Parathyroid adenoma (tissue), 2 donors: Measurements from ENCODE around the gene PRX.
A peak's percentile ranks its signal among the peaks of the same experiment; 100 is the strongest.

ENCODE experiments used
- H2AFZ ChIP-seq: fragments of 300-600 bp; sonication (generic); one replicate; pipeline ENCODE4 v1.7.0; 2017; ENCODE audit warnings: antibody characterized with exemption, mild to moderate bottlenecking
- H3K27ac ChIP-seq: fragments of 300-600 bp; sonication (generic); one replicate; pipeline ENCODE4 v1.7.0; 2017
- H3K27me3 ChIP-seq: fragments of 300-600 bp; sonication (generic); one replicate; pipeline ENCODE4 v1.7.0; 2017; ENCODE audit warnings: low read length; ENCODE audit not compliant: control insufficient read depth, insufficient read depth
- H3K36me3 ChIP-seq: fragments of 300-600 bp; sonication (generic); one replicate; pipeline ENCODE4 v1.7.0; 2017; ENCODE audit warnings: low read length; ENCODE audit not compliant: control insufficient read depth, insufficient read depth
- H3K4me1 ChIP-seq: fragments of 300-600 bp; sonication (generic); one replicate; pipeline ENCODE4 v1.7.0; 2017; ENCODE audit warnings: control low read depth
- H3K4me2 ChIP-seq: fragments of 300-600 bp; sonication (generic); one replicate; pipeline ENCODE4 v1.7.0; 2017; ENCODE audit warnings: low read length
- H3K4me3 ChIP-seq: fragments of 300-600 bp; sonication (generic); one replicate; pipeline ENCODE4 v1.7.0; 2017; ENCODE audit warnings: low read depth, low read length
- H3K79me2 ChIP-seq: fragments of 300-600 bp; sonication (generic); one replicate; pipeline ENCODE4 v1.7.0; 2017; ENCODE audit warnings: control low read depth
- H3K9ac ChIP-seq: fragments of 300-600 bp; sonication (generic); one replicate; pipeline ENCODE4 v1.7.0; 2017; ENCODE audit warnings: mild to moderate bottlenecking
- H3K9me3 ChIP-seq: fragments of 300-600 bp; sonication (generic); one replicate; pipeline ENCODE4 v1.7.0; 2017; ENCODE audit warnings: low read length; ENCODE audit not compliant: control insufficient read depth
- TF ChIP-seq, protein P1 (sequence below): fragments of 300-600 bp; sonication (generic); IDR thresholded peaks from one replicate; pipeline ENCODE4 v1.7.0; 2017; ENCODE audit warnings: antibody characterized with exemption, mild to moderate bottlenecking
- donor health status: primary hyperparathyroidism.

The PRX gene

DNA sequence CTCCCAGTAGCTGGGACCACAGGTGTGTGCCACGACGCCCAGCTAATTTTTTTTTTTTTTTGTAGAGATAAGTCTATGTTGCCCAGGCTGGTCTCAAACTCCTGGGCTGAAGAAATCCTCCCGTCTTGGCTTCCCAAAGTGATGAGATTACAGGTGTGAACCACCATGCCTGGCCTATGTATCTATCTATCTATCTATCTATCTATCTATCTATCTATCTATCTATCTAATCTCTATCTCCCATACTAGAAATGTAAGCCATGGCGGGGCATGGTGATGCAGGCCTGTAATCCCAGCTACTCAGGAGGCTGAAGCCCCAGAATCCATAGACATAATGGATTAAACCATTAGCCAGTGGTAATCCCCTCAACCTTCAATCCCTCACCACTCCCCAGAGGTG, 37.5 kb upstream of the PRX start:
- TF ChIP-seq, protein P1, sequence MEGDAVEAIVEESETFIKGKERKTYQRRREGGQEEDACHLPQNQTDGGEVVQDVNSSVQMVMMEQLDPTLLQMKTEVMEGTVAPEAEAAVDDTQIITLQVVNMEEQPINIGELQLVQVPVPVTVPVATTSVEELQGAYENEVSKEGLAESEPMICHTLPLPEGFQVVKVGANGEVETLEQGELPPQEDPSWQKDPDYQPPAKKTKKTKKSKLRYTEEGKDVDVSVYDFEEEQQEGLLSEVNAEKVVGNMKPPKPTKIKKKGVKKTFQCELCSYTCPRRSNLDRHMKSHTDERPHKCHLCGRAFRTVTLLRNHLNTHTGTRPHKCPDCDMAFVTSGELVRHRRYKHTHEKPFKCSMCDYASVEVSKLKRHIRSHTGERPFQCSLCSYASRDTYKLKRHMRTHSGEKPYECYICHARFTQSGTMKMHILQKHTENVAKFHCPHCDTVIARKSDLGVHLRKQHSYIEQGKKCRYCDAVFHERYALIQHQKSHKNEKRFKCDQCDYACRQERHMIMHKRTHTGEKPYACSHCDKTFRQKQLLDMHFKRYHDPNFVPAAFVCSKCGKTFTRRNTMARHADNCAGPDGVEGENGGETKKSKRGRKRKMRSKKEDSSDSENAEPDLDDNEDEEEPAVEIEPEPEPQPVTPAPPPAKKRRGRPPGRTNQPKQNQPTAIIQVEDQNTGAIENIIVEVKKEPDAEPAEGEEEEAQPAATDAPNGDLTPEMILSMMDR: no peak
- no peaks in the 10 kb centered on the region for H3K9me3 ChIP-seq
- H3K79me2 ChIP-seq: no peaks in the 10 kb centered on the region
- H3K4me1 ChIP-seq: peaks cover 4% of the 10 kb centered on the region
- no peaks in the 10 kb centered on the region for H3K36me3 ChIP-seq
- H3K27ac ChIP-seq: no peak overlapping the region
- H3K4me2 ChIP-seq: no peak overlapping the region
- H3K27me3 ChIP-seq: no peaks in the 10 kb centered on the region
- H2AFZ ChIP-seq: no peak overlapping the region
- no peak overlapping the region for H3K4me3 ChIP-seq
- no peak overlapping the region for H3K9ac ChIP-seq

DNA sequence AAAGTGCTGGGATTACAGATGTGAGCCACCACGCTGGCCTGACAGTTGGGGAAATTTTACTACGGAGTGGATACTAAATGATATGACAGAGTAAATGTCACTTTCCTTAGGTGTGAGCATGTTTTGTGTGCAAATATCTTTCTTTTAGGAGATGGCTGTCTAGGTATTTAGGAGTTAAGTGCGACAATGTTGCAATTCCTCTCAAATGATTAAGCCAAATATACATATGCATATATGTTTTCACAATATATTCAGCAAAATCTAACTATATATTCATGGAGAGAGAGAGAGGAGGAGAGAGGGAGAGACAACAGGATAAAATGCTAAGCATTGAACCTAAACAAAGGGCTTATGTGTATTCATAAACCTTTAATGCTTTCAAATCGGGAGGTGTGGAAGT, 36.3 kb upstream of the PRX start:
- no peaks in the 10 kb centered on the region for H3K79me2 ChIP-seq
- no peak overlapping the region for H2AFZ ChIP-seq
- H3K9me3 ChIP-seq: no peaks in the 10 kb centered on the region
- no peaks in the 10 kb centered on the region for H3K36me3 ChIP-seq
- no peak overlapping the region for H3K27ac ChIP-seq
- no peak overlapping the region for H3K9ac ChIP-seq
- no peak overlapping the region for H3K4me2 ChIP-seq
- no peak overlapping the region for H3K4me3 ChIP-seq
- H3K4me1 ChIP-seq: peaks cover 11% of the 10 kb centered on the region
- H3K27me3 ChIP-seq: no peaks in the 10 kb centered on the region
- TF ChIP-seq, protein P1: no peak

DNA sequence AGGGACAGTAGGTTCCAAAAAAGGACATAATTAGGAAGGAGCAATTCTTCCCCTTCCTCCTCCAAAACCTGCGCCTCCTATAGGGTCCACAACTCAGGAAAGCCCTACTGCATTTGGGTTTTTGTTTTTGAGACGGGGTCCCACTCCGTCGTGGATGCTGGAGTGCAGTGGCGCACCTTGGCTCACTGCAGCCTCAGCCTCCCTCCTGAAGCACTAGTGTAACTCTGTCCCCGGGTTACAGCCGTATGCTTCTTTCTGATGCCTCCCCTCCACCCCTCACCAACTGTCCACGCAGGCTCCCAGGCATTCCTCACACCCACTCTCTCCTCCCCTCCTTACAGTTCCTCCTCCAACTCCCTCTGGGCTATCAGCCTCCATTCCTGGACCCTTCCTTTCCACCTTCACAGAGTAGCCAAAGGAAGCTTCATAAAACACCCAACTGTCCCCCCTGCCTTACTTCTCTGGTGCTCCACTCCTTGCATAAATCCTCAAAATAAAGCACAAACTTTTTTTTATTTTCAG, 33.1 kb upstream of the PRX start:
- Histone ChIP-seq H3K36me3 (no peaks in the 10 kb centered on the region), H3K4me3 (peak overlapping the region; percentile 38), H3K4me1 (peaks cover 20% of the 10 kb centered on the region), H3K9ac (no peak overlapping the region), H3K27me3 (no peaks in the 10 kb centered on the region), H3K27ac (peak overlapping the region; percentile 98), H3K79me2 (peaks cover 6% of the 10 kb centered on the region), H2AFZ (peak overlapping the region; percentile 82), H3K9me3 (no peaks in the 10 kb centered on the region), H3K4me2 (peak overlapping the region; percentile 90)
- TF ChIP-seq, protein P1: no peak

DNA sequence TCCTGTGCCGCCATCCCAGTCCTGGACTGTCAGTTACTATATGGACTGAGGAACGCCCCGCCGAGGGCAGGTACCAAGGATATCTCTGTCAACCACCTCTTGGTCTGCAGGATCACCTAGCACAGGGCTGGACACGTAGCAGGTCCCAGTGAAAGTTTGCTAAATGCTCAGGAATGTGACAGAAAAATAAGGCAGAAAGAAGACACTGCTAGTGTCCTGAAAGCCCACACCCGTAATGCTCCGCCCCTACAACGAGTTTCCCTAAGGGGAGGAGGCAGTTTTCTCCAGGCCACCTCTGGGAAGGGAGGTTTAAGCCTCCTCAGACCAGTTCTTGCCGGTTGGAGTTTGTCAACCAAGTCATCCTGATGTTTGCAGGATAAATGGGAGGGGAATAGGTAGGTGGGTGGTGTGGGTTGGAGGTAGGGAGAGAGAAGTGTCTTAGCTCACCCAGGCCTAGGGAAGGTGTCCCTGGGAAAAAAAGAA, 32.6 kb upstream of the PRX start:
- Histone ChIP-seq H3K27me3 (no peaks in the 10 kb centered on the region), H3K4me2 (peak overlapping the region; percentile 90), H3K27ac (peak overlapping the region; percentile 98), H3K79me2 (peaks cover 6% of the 10 kb centered on the region), H3K9me3 (no peaks in the 10 kb centered on the region), H3K36me3 (no peaks in the 10 kb centered on the region), H3K4me1 (peaks cover 20% of the 10 kb centered on the region), H3K4me3 (peak overlapping the region; percentile 38), H3K9ac (no peak overlapping the region), H2AFZ (peak overlapping the region; percentile 82)
- TF ChIP-seq, protein P1: no peak

DNA sequence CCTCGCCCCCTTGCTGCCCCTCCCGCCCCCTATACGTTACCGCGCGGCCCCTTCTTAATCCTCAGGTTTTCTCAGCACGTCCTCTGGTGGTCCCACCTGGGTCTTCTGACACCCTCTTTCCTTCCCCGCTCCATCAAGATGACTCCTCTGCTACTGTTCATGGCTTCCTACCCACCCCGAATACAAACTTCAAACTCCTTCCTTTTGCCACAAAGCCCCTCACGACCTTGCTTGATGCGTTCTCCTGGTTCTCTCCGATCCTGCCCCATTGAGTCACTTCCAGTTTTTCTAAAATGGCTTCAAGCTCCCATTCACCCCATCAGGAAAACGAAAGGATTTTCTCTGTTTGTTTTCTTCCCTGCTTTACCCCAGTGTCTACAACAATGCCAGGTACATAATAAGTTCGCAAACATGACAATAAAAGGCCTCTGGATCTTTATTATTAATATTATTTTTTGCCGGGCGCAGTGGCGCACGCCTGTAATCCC, 31.7 kb upstream of the PRX start:
- H3K9ac ChIP-seq: peak overlapping the region; percentile 34
- TF ChIP-seq, protein P1: no peak
- no peaks in the 10 kb centered on the region for H3K36me3 ChIP-seq
- H3K4me2 ChIP-seq: peak overlapping the region; percentile 90
- peak overlapping the region; percentile 98 for H3K4me3 ChIP-seq
- peaks cover 6% of the 10 kb centered on the region for H3K79me2 ChIP-seq
- no peaks in the 10 kb centered on the region for H3K27me3 ChIP-seq
- no peaks in the 10 kb centered on the region for H3K9me3 ChIP-seq
- H3K27ac ChIP-seq: peak overlapping the region; percentile 98
- peak overlapping the region; percentile 82 for H2AFZ ChIP-seq
- peaks cover 20% of the 10 kb centered on the region for H3K4me1 ChIP-seq
